ENCODE results near the gene HOXA5.

The HOXA5 gene

GRCh38 chr7:27159266-27160144, 16.0 kb upstream of the HOXA5 start:
- DNase-seq, result peak in 1 of 4 experiments; percentile 15

- peak in 2 of 4 experiments; percentile 36 to 47 for DNase-seq
These were observed 15.2 kb upstream of the HOXA5 start for GRCh38 chr7:27158436-27159265.

- DNase-seq, result no peak
These were observed 14.4 kb upstream of the HOXA5 start for GRCh38 chr7:27157702-27158431.

GRCh38 chr7:27156916-27157701, 13.6 kb upstream of the HOXA5 start:
- DNase-seq, result peak in 1 of 4 experiments; percentile 18

GRCh38 chr7:27156508-27156898, 13.0 kb upstream of the HOXA5 start, which contains the start of gene HOXA7:
TSS of gene HOXA7 (minus strand) at chr7:27156675. CDS start at chr7:27156545, 130 bp downstream.
- DNase-seq, result peak in 1 of 4 experiments; percentile 24

- peak in 2 of 4 experiments; percentile 45 to 55 for DNase-seq
These were observed 12.5 kb upstream of the HOXA5 start for GRCh38 chr7:27155816-27156507.

- peak in 2 of 4 experiments; percentile 26 to 46 for DNase-seq
These were observed 11.7 kb upstream of the HOXA5 start for GRCh38 chr7:27154901-27155815.

GRCh38 chr7:27154369-27154768, 10.9 kb upstream of the HOXA5 start:
- no peak for DNase-seq

- DNase-seq, result no peak
These were observed 10.0 kb upstream of the HOXA5 start for GRCh38 chr7:27153526-27153925.

GRCh38 chr7:27152816-27153442, 9.4 kb upstream of the HOXA5 start:
- no peak for DNase-seq

GRCh38 chr7:27151931-27152815, 8.7 kb upstream of the HOXA5 start, which contains the start of gene HOXA3:
TSS of gene HOXA3 (minus strand) at chr7:27152583. CDS start at chr7:27110640, 41,943 bp downstream.
- peak in 2 of 4 experiments; percentile 46 to 57 for DNase-seq

GRCh38 chr7:27151341-27151930, 8.0 kb upstream of the HOXA5 start:
- peak in 1 of 4 experiments; percentile 9 for DNase-seq

GRCh38 chr7:27150568-27151340, 7.3 kb upstream of the HOXA5 start:
- peak; percentile 79 to 90 (median 86) for DNase-seq

GRCh38 chr7:27149842-27150567, 6.5 kb upstream of the HOXA5 start:
- no peak for DNase-seq

- no peak for DNase-seq
These were observed 5.5 kb upstream of the HOXA5 start for GRCh38 chr7:27148756-27149641.

Data from suppressor macrophage (primary cell).